ENCODE data around the gene MALRD1. TPM values are rescaled to one million over a fixed set of nuclear protein-coding genes. Genes with fewer than 3 reads are reported as not detected.

MALRD1 gene
- total RNA-seq, 1 experiment from 2014 or later, result not detected

DNA sequence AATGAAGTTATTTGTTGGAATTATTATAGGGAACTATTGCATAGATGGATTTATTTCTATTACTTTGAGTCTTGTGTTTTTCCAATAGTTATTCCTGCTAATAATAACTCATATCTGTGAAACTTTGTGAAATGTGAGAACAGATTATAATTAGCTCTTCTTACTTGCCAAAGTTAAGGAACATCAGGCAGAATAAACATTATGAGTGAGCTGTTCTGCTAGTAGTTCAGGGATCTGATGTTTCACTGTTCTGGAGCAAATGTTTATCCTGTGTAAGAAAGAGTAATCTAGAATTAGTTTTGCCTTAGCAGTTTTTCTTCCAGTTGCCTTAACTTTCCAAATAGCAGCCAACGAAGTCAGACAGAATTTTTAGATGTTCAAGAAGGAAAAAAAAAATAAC, 522.4 kb downstream of the MALRD1 start:
- Histone ChIP-seq H3K27me3 (ENCODE audit: control insufficient read depth, insufficient read depth, low read length) (no peaks in the 10 kb centered on the region), H3K36me3 (ENCODE audit: control insufficient read depth, insufficient read depth, low read length) (no peaks in the 10 kb centered on the region), H3K4me3 (ENCODE audit: low read depth in 2 of 2, low read length in 2 of 2) (no peak overlapping the region), H3K9me3 (ENCODE audit: control insufficient read depth, insufficient read depth, low read depth, low read length) (no peaks in the 10 kb centered on the region), H3K27ac (ENCODE audit: low read length) (no peak overlapping the region), H3K4me1 (ENCODE audit: control insufficient read depth, insufficient read depth, low read length) (no peaks in the 10 kb centered on the region)
- POLR2A ChIA-PET, result no interaction called here
- no peak for DNase-seq (ENCODE audit: low read depth, low spot score)
- intact Hi-C loops (cut with micrococcal nuclease; ENCODE audit: unreplicated experiment) (no loop called here), in situ Hi-C loops (cut with HindIII; ENCODE audit: low pct_unique_long_range_greater_than_20kb, low sequenced_read_pairs) (no loop called here)
- CTCF ChIA-PET, result no interaction called here
- TF ChIP-seq POLR2AphosphoS5 (IDR thresholded peaks at IDR 0.05; ENCODE audit: low read depth, low read length), result no peak
- no peak for TF ChIP-seq SIN3A (IDR thresholded peaks at IDR 0.05; ENCODE audit: borderline replicate concordance, insufficient read depth, low read depth, low read length)
- no peak for TF ChIP-seq TCF7L2 (IDR thresholded peaks at IDR 0.05; ENCODE audit: low read depth, low read length)
- no peak for TF ChIP-seq REST (IDR thresholded peaks at IDR 0.05; ENCODE audit: insufficient read depth in 1 of 2, low read depth in 2 of 2, low read length in 1 of 2)
- no TSS peak for BruUV-seq (replicated peaks)
- no peak for ATAC-seq

GRCh38 chr10:19572056-19572455, 523.5 kb downstream of the MALRD1 start:
- TF ChIP-seq POLR2AphosphoS5 (IDR thresholded peaks at IDR 0.05; ENCODE audit: low read depth, low read length) (no peak), TCF7L2 (IDR thresholded peaks at IDR 0.05; ENCODE audit: low read depth, low read length) (no peak), REST (IDR thresholded peaks at IDR 0.05; ENCODE audit: insufficient read depth in 1 of 2, low read depth in 2 of 2, low read length in 1 of 2) (no peak), SIN3A (IDR thresholded peaks at IDR 0.05; ENCODE audit: borderline replicate concordance, insufficient read depth, low read depth, low read length) (no peak), CTCF (IDR thresholded peaks at IDR 0.05) (no peak)
- Histone ChIP-seq H3K4me3 (ENCODE audit: low read depth in 2 of 2, low read length in 2 of 2) (no peak overlapping the region), H3K36me3 (ENCODE audit: control insufficient read depth, insufficient read depth, low read length) (no peaks in the 10 kb centered on the region), H3K4me1 (ENCODE audit: control insufficient read depth, insufficient read depth, low read length) (no peaks in the 10 kb centered on the region), H3K9me3 (ENCODE audit: control insufficient read depth, insufficient read depth, low read depth, low read length) (no peaks in the 10 kb centered on the region), H3K27ac (ENCODE audit: low read length) (no peak overlapping the region), H3K27me3 (ENCODE audit: control insufficient read depth, insufficient read depth, low read length) (no peaks in the 10 kb centered on the region)
- no TSS peak for BruUV-seq (replicated peaks)
- in situ Hi-C loops (cut with HindIII; ENCODE audit: low pct_unique_long_range_greater_than_20kb, low sequenced_read_pairs), result no loop called here
- ATAC-seq (no peak), DNase-seq (ENCODE audit: low read depth, low spot score) (no peak)
- ChIA-PET CTCF (no interaction called here), POLR2A (no interaction called here)
- intact Hi-C loops (cut with micrococcal nuclease; ENCODE audit: unreplicated experiment), result no loop called here

Measured in Panc1 (cell line).